GM10266 (cell line): Measurements from ENCODE around the gene ZPR1.

ENCODE experiments used
- DNase-seq: peaks from one replicate; pipeline ENCODE4 v3.0.0; 2012; ENCODE audit errors: extremely low spot score
- TF ChIP-seq, protein P1 (sequence below): IDR thresholded peaks from 2 replicates; pipeline ENCODE4 v1.5.1; 2012; ENCODE audit warnings: mild to moderate bottlenecking, low read depth; ENCODE audit not compliant: control insufficient read depth, insufficient read depth; ENCODE audit errors: missing control alignments

Gene ZPR1

DNA sequence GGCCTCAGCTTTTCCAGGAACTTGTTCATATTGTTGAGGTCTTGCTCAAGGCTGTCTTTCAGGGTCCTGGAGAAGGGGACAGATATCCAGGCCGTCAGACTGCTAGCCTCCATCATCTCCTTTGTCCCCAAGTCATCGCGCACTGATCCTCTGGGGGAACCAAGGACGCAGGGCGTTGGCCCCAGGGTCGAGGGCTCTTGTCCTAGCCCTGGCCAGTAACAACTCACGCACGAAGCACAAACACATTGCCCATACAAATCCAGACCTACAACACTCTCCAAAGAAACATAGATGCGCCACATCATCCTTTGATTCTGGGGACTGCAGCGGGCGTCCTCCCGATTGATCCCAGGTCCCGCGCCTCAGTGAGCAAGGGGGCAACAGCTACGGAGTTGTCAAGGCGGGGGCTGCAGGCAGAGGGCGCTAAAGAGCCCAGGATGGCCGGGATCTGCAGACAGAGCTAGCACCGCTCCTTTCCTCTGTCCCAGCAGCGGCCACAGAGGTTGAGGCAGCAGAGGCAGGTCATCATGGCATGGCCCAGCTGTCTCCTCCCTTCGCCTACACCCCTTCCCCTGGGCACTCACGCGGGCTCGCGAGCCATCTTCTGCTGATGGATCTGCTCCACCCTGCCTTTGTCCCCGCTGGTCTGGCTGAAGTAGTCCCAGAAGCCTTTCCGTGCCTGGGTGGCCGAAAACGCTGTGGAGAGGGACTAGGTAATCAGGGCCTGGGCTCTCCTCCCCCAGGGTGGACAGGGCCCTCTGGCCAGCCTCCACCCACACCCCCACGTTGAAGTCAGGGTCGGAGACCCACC lies 3.4 kb upstream of the ZPR1 start:
- TF ChIP-seq, protein P1, sequence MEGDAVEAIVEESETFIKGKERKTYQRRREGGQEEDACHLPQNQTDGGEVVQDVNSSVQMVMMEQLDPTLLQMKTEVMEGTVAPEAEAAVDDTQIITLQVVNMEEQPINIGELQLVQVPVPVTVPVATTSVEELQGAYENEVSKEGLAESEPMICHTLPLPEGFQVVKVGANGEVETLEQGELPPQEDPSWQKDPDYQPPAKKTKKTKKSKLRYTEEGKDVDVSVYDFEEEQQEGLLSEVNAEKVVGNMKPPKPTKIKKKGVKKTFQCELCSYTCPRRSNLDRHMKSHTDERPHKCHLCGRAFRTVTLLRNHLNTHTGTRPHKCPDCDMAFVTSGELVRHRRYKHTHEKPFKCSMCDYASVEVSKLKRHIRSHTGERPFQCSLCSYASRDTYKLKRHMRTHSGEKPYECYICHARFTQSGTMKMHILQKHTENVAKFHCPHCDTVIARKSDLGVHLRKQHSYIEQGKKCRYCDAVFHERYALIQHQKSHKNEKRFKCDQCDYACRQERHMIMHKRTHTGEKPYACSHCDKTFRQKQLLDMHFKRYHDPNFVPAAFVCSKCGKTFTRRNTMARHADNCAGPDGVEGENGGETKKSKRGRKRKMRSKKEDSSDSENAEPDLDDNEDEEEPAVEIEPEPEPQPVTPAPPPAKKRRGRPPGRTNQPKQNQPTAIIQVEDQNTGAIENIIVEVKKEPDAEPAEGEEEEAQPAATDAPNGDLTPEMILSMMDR = peak; percentile 92
- peak; percentile 88 for DNase-seq

DNA sequence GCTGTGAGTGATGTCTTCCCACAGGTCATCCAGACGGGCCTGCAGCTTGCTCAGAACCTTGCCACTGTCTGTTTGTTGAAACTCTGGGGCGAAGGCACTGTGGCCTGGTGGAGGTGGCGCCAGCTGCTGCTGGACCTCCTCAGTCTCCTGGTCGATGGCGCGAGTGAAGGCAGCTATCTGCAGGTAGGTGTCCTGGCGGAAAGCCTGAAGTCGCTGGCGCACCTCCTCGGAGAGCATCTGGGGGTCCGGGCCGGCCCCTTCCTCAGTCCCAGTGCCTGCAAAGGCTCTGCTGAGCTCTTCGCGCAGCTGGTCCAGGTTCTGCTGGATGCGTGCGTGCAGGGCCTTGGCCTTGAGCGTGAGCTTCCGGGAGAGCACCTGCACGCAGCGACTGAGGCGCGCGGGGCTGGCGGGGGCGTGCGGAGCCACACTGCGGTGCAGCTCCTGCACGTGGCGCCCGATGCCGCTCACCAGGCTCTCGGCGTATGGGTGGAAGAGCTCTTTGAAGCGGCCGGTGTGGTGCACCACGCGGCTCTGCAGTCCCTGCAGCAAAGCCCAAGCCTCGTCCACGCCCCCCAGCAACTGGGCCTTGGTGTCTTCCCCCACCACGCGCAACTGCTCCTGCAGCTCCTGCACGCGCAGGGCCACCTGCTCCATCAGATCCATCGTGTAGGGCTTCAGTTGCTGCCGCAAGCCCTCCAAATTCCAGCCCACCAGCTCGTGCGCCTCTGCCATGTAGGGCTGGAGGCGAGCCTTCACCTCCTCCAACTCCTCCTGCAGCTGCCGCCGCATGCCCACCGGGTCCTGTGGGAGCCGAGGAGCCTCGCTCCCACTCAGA lies 2.6 kb upstream of the ZPR1 start:
- TF ChIP-seq, protein P1 = no peak
- DNase-seq = no peak

DNA sequence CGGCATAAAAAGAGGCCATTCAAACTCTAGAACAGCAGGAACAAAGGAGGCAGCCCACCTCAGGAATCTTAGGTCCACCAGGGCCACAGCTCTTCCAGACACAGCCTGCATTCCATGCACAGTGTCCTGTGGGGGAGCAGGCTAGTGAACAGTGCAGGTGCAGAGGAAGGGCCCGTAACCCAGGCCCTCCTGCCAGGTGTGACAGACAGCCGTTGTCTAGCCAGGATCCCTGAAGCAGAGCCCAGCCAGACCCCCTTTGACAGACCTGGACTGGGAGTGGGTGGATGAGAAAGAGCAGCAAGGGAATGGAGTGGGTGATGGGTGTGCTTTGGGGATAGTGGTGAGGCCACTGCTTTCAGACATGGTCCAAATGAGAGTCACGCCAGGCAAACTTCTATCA lies 1.2 kb upstream of the ZPR1 start:
- DNase-seq = no peak
- TF ChIP-seq, protein P1 = no peak

DNA sequence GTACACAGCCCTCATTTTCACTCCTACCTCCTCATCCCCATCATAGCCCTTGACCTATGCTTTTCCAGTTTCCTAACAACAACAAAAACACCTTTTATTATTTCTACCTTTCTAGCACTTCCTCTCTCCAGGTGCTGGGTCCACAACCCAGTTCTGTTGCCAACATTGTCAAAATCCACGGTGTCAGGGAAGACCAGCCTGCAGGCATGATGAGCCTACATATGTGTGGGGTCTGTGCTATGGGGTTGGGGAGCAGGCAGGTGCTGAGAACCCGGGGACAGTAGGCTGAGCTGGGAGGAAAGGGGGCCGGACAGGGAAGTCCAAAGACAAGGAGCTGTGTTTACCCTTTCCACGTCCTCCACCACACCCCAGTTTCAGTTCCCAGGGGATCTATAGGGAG lies 711 bp upstream of the ZPR1 start:
- TF ChIP-seq, protein P1 = no peak
- DNase-seq = no peak

DNA sequence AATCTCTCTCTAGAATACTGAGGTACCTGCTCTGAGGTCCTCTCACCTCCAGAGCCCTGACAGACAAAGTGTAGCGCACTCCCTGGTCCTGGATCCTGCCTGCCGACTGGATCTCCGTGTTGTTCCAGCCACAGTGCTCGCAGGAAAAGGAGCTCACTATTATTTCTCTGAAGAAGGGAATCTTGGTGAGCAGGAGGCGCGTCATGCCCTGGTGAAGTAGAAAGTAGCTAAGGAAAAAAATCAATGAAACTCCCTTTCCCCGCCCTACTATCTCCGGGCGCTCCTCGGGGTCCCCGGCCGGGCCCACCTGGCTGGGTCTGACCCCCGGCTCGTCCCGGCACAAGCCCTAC lies 412 bp downstream of the ZPR1 start:
- no peak for DNase-seq
- TF ChIP-seq, protein P1 = no peak

DNA sequence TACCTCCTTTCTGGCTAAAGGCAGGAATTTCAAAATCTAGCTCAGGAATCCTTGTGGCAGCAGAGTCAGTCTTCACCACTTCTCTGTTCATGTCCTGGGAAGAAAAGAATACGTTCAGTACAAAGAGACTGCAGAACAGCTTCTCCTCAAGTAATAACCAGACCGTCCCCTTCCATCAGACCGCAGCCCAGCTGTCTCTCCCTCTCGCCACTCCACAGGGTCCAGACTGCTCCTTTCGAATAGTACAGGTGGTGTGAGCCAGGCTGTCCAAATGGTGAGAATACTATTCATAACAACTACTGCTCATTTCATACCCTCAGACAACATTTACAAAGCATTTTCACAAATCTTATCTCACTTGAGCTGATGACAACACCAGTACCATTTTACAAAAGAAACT lies 857 bp downstream of the ZPR1 start:
- no peak for DNase-seq
- TF ChIP-seq, protein P1 = no peak

DNA sequence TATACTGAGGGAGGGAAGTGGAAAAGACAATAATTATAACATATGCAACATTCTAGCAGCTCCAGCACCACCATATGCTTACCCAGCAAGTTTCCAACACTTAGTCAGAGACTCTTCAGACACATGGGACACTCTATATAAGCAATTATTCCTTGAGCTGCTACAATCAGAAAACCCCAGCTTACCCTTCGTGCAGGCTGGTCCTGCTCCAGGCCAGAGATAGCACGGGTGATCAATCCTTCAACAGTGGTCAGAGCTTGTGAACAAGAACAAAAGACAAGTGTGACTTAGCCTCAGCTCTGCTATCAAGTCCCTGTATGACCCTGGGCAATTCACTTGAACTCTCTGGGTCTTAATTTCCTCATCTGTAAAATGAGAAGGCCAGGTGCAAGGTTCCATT lies 1.5 kb downstream of the ZPR1 start:
- TF ChIP-seq, protein P1 = no peak
- DNase-seq = no peak
